HG03060 (cell line): ENCODE data around the gene HBE1.
"Not testable (repeated sequence)": the region's sequence is repeated elsewhere in the genome, so short reads cannot be mapped to it uniquely, and the experiment has no call there.

Experiments
- ATAC-seq: cut with Tn5 transposase; IDR thresholded peaks from one replicate; pipeline ENCODE4 v1.9.1; 2021; ENCODE audit warnings: low read depth, moderate number of reproducible peaks; ENCODE audit not compliant: unreplicated experiment

The HBE1 gene

DNA sequence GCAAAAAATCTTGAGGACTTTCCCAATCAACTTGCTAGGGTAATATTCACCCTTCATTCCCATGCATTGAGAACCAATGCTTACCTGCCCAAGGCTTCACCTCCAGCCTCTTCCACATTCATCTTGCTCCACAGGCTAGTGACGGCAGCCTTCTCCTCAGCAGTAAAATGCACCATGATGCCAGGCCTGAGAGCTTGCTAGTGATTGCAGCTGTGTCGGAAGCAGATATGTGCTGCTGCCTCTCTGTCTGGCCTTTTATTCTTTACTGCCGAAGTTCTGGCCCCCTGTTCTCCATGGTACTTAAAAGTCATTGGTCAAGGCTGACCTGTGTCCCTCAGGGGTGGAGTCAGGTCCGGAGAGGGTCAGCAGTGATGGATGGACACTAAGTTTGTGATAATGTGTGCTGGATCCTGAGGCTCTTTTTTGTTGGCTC, at the start of gene HBE1:
Gene HBE1, minus strand, starts transcription at position 231 of the 433 bp plus-strand sequence. Its CDS starts 55 bp downstream, at position 176.
- no peak for ATAC-seq

DNA sequence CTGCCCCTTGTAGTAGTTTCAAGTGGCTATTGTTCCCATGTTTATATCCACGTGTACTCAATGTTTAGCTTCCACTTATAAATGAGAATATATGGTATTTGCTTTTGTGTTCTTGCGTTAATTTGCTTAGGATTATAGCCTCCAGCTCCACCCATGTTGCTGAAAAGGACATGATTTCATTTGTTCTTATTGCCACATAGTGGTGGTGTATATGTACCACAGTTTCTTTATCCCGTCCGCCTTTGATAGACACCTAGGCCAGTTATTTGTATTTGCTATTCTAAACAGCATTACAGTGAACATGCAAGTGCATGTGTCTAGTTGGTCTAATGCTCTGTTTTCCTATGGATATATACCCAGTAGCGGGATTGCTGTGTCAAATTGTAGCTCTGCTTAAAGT, 47.5 kb upstream of the HBE1 start:
- no peak for ATAC-seq

DNA sequence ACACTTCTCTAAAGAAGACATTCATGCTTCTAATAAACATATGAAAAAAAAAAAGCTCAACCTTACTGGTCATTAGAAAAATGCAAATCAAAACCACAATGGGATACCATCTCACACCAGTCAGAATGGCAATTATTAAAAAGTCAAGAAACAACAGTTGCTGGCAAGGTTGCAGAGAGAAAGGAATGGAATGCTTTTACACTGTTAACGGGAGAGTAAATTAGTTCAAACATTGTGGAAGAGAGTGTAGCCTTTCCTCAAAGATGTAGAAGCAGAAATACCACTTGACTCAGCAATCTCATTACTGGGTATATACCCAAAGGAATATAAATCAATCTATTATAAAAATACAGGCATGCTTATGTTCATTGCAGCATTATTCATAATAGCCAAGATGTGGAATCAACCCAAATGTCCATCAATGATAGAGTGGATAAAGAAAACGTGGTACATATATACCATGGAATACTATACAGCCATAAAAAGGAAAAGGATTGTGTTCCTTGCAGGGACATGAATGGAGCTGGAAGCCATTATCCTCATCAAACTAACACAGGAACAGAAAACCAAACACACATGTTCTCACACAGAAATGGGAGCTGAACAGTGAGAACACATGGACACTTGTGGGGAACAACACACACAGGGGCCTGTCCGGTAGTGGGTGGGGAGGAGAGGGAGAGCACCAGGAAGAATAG, 43.7 kb upstream of the HBE1 start:
- not testable (repeated sequence) for ATAC-seq

DNA sequence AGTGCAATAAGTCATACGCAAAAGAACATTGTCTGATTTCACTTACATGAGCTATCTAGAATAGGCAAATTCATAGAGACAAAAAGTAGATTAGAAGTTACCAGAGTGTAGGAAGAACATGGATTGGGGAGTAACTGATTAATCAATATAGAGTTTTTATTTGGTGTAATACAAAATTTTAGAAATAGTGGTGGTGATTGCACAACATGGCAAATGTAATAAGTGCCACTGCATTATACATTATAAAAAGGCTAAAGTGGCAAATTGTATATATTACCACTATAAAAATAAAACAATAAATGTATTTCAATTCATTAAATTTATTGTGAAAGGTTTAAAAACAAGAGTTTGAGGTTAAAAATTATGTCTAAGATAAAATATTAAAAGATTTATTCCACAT, 40.7 kb upstream of the HBE1 start:
- ATAC-seq, result no peak

DNA sequence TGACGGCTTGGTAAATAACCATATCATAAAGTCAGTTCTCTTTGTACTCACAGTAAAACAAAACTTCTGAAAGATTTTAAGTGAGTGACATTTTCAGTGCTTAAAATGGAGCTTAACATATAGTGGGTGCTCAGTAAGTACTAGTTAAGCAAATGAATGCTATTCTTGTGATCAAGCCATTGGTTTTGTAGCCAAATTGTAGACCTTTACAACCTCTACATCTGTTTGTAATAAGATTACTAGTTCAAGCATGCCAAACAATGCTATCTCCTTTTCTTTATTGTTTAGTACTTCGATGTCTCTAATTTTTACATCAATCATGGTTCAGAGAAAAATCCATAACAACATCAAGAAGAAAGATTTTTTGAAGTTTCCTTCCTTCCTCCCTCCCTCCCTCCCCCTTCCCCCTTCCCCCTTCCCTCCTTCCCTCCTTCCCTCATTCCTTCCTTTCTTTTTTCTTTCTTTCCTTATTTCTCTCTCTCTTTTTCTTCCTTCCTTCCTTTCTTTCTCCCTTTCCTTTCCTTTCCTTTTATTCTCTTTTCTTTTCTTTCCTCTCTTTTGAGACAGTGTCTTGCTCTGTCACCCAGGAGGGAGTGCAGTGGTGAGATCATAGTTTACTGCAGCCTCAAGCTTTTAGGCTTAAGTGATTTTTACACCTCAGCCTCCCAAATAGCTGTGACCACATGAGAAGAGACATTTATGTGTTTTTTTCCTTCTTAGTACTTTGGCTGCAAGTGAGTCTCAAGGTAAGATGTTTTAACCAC, 37.7 kb upstream of the HBE1 start:
- no peak for ATAC-seq

DNA sequence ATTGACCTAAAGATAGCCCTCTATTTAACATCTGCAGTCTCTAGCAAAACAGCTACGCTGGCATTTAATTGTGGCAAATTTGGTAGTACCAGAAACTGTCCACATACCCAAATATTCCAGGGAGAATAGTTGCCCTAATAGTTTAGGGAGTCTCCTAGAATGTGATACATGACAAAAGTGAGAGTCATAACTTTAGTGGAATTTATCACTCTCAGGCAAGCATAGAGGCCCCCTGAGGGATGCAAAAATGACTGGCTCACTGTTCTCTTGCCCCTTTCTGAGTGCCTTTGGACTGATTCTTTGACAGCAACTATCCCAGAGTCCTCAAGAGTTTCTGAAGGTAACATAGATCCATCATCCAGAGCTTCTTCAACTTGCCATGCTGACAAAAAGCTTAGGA, 34.3 kb upstream of the HBE1 start:
- ATAC-seq, result no peak

DNA sequence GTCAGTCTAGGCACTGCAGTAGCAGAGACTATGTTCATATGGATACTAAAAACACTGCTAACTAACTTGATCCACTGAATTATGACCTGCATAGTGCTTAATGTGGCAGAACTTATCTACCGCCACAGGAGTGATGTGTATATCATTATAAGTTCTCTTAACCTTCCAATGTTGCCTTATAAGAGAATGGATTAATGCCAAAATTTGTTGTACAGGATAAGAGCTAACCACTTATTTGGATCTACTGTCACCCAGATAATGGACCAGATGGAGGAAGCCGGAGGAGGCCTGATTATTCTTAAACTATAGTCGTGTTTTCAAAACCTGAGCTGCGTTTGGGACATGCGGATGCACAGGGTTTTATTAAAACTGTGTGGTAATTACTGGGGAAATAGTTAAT, 33.9 kb upstream of the HBE1 start:
- ATAC-seq, result no peak

DNA sequence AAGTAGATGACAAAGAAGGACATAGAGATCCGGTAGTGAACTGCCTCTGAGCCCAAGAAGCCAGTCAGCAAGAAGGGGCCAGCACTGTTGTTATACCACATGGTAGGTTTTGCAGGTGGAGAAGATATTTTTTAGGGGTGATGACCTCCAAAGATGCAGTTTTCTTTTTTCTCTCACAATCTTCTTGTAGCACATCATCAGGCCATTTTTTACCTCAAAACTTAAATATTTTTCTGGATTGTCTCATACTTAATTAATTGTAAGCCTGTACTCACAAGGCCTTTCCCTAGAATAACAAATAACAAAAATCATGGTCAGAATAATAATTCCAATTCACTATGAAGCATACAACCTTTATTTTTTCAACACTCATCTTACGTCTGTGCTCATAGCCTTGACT, 32.1 kb upstream of the HBE1 start, which contains the start of gene OR51B4:
Gene OR51B4, minus strand, starts transcription at position 101 of the 400 bp plus-strand sequence. Its CDS starts 0 bp downstream, at position 101.
- no peak for ATAC-seq

DNA sequence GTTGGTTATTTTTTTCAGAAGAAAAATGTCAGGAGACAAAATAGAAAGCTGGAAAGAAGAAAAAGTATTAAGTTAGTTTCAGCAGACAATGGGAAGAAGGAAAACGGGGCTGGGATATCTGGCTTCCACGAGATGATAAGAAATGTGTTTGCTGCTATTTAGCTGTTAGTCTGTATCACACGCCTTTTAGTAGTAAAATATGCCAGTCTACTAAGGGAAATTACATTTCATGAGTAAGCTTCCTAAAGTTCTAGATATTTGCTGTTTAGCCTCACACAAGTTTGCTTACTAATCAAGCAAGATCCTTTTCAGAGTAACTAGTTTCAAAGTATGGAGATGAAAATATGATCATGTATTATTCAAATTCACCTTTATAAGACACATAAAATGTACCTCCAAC, 30.5 kb upstream of the HBE1 start:
- ATAC-seq, result no peak

DNA sequence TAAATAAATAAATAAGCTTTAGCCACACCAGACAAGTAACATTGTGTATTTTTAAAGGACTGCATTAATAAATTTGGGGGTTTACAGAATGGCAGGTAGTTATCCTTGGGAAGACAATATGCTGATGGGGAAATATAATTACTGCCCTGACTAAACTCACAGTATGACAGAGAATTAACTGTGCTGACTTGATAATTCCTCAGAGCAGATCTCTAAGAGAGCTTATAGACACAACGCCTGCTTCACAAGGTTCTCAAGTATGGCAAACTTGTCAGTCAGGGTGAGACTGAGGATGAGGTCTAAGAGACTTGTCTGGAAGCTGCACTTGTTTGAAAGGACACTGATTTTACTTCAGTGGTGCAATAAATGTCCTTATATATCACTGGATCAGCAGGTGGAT, 28.7 kb upstream of the HBE1 start:
- ATAC-seq, result no peak

DNA sequence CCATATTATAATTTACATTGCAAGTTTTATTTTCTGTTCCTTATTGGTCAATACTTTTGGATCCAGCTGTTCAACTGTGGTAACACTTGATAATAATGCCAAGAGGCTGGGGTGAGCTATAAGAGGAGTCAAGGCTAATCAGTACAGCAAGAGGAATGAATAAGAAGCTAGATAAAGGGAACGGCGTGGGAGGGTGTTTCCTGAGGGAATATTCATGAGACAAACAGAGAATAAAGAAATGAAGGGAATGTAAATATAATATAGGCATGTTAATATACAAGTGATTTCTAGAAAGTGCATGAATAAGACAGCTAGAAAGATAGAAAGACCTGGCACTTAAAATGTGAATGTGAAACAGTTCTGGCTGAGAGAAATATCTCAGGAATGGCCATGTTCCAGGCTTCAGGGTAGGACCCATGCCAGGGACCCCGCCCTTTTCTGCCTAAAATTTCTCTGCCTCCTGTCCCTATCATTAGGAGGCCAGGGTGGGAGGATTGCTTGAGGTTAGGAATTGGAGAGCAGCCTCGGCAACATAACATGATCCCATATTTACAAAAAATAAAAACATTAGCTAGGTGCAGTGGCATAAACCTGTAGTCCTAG, 28.1 kb upstream of the HBE1 start:
- no peak for ATAC-seq

DNA sequence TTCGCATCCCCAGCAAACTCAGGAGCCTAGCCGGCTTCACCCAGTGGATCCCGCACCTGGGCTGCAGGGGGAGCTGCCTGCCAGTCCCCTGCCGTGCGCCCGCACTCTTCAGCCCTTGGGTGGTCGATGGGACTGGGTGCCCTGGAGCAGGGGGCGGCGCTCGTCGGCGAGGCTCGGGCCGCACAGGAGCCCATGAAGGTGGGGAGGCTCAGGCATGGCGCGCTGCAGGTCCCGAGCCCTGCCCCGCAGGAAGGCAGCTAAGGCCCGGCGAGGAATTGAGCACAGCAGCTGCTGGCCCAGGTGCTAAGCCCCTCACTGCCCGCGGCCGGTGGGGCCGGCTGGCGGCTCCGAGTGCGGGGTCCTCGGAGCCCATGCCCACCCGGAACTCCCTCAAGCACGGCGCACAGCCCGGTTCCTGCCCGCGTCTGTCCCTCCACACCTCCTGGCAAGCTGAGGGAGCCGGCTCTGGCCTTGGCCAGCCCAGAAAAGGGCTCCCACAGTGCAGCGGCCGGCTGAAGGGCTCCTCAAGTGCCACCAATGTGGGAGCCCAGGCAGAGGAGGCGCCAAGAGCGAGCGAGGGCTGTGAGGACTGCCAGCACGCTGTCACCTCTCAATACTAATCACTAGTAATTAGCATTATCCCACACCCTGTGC, 24.7 kb upstream of the HBE1 start:
- ATAC-seq, result not testable (repeated sequence)

DNA sequence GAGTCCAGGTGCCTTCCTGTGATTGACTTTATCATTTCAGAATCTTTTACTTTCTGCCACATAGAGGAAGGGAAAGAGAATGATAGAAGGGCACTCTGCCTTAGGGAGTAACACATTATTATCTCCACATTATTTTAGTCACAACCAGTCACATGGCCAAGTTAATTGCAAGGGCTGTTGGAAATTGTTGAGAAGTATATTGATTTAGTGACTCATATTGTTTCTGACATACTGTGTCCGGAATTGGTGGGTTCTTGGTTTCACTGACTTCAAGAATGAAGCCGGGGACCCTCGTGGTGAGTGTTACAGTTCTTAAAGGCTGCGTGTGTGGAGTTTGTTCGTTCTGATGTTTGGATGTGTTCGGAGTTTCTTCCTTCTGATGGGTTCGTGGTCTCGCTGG, 23.3 kb upstream of the HBE1 start:
- ATAC-seq, result no peak

DNA sequence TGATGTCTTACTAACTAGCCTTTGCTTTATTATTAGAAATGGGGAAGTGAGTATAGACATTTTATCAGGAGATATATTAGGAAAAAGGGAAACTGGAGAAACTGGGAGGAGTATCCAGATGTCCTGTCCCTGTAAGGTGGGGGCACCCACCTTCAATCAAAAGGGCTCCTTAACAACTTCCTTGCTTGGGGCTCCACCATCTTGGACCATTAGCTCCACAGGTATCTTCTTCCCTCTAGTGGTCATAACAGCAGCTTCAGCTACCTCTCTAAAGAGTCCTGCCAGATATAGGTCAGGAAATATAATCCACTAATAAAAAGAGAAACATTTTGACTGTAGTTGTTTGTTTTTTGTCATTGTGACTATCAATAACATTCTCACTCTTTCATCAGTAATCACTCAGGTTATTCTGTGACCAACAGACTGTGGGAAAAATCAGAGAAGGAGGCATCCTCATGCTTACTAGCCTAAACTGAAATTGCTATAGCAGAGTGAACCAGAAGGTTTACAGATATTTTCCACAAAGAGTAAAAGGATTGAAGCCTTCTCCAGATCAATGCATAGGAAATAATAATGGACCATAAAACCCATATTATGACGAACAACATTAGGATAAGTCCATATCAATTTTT, 21.6 kb upstream of the HBE1 start:
- peak; percentile 94 for ATAC-seq

DNA sequence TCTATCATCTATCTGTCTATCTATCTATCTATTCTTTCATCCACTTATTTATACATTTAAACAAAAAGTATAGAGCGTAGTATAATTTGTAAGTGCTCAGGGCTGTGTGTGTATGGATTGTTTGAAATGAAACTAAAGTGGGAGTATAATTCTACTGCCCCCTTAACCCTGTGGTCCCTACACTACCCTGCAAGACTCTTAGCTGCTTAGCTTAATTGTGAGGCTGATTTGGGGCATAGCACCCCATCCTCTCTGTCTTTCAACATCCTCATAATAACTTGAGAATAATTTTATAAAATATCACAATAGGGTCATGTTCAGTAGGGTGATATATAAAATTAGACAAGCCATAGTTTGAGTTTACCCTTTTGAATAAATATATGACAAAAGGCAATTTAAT, 20.4 kb upstream of the HBE1 start:
- no peak for ATAC-seq

DNA sequence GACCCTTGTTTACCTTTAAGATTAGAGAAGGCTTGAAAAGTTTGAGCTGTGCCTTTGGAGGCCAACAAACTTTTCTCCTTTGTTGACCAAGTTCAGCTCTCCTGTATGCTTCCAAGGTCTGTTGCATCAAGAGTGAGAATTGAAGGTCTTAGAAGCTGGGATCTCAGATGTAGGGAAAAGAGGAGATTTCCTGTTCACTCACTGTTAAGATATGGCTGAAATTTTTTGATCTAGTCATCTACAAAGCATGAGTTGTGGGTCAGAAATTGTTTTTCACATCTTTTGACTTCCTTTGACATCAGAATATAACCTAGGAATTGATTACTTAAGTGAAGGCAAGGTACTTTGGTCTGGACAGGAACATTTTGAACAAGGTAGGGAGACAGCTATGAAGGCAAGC, 20.0 kb upstream of the HBE1 start:
- no peak for ATAC-seq

DNA sequence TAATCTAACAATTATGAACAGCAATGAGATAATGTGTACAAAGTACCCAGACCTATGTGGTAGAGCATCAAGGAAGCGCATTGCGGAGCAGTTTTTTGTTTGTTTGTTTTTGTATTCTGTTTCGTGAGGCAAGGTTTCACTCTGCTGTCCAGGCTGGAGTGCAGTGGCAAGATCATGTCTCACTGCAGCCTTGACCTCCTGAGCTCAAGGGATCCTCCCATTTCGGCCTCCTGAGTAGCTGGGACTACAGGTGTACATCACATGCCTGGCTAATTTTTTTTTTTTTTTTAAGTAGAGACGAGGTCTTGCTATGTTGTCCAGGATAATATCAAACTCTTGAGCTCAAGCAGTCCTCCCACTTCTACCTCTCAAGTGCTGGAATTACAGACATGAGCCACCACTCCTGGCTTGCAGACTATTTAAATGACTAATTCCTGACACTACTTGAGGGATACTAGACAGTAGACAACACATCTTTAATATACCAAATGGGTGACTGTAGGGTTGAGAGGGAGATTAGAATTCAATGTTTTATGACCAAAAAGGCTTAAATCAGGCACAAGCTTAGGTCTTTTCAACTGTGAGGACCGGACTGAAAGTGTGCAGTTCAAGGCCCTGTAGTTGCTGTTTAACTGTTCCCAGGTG, 19.3 kb upstream of the HBE1 start:
- ATAC-seq, result no peak

DNA sequence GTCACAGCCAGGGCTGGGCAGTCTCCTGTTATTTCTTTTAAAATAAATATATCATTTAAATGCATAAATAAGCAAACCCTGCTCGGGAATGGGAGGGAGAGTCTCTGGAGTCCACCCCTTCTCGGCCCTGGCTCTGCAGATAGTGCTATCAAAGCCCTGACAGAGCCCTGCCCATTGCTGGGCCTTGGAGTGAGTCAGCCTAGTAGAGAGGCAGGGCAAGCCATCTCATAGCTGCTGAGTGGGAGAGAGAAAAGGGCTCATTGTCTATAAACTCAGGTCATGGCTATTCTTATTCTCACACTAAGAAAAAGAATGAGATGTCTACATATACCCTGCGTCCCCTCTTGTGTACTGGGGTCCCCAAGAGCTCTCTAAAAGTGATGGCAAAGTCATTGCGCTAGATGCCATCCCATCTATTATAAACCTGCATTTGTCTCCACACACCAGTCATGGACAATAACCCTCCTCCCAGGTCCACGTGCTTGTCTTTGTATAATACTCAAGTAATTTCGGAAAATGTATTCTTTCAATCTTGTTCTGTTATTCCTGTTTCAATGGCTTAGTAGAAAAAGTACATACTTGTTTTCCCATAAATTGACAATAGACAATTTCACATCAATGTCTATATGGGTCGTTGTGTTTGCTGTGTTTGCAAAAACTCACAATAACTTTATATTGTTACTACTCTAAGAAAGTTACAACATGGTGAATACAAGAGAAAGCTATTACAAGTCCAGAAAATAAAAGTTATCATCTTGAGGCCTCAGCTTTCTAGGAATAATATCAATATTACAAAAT, 18.6 kb upstream of the HBE1 start:
- no peak for ATAC-seq

DNA sequence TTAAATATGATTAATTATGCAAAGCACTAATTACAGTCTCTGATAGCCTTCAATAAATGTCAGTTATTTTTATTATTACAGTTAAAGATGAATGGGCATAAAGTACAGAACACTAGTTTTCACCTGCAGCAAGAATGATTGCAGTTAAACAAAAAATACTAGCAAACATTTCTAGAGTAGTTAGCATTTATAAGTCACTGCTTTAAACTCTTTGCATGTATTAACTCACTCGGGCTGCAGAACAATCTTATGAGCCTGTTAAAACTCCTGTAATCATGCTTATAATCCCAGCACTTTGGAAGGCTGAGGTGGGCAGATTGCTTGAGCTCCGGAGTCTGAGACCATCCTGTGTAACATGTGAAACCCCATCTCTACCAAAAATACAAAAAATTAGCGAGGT, 17.2 kb upstream of the HBE1 start:
- ATAC-seq, result no peak
